Progenitor cell of endocrine pancreas (in vitro differentiated cells): ENCODE data around the gene NDUFAF2. TPM values are rescaled to one million over a fixed set of nuclear protein-coding genes. Genes with fewer than 3 reads are reported as not detected.
"Not testable (repeated sequence)": the region's sequence is repeated elsewhere in the genome, so short reads cannot be mapped to it uniquely, and the experiment has no call there.

Experiments used
- DNase-seq: peaks from one replicate; pipeline ENCODE4 v3.0.0; 2021; ENCODE audit warnings: low spot score; ENCODE audit not compliant: unreplicated experiment
- H3K27ac Mint-ChIP-seq: 2 replicates; pipeline ENCODE4 v1.8.0; 2021; ENCODE audit warnings: mild to moderate bottlenecking, moderate library complexity, mixed read lengths
- H3K27me3 Mint-ChIP-seq: 2 replicates; pipeline ENCODE4 v1.8.0; 2021; ENCODE audit warnings: mixed read lengths
- H3K36me3 Mint-ChIP-seq: 2 replicates; pipeline ENCODE4 v1.8.0; 2022; ENCODE audit warnings: mixed read lengths; ENCODE audit not compliant: insufficient read depth
- H3K4me1 Mint-ChIP-seq: 2 replicates; pipeline ENCODE4 v1.8.0; 2021; ENCODE audit warnings: low read depth, mixed read lengths
- H3K4me3 Mint-ChIP-seq: 2 replicates; pipeline ENCODE4 v1.8.0; 2021; ENCODE audit warnings: low read depth, mild to moderate bottlenecking, moderate library complexity, mixed read lengths
- H3K9me3 Mint-ChIP-seq: 2 replicates; pipeline ENCODE4 v1.8.0; 2021; ENCODE audit warnings: low read depth, mixed read lengths
- CTCF ChIP-seq: fragments of 200-600 bp; sonication (generic); IDR thresholded peaks from one replicate; pipeline ENCODE4 v1.5.0; 2021; ENCODE audit warnings: antibody characterized with exemption, mild to moderate bottlenecking; ENCODE audit not compliant: unreplicated experiment
- total RNA-seq: library from RNA; stranded (reverse); gene quantifications from 2 replicates; pipeline ENCODE4 v1.2.1, GENCODE V29; 2021

Gene NDUFAF2
- total RNA-seq, 1 donor from 2014 or later: 21.2 TPM

DNA sequence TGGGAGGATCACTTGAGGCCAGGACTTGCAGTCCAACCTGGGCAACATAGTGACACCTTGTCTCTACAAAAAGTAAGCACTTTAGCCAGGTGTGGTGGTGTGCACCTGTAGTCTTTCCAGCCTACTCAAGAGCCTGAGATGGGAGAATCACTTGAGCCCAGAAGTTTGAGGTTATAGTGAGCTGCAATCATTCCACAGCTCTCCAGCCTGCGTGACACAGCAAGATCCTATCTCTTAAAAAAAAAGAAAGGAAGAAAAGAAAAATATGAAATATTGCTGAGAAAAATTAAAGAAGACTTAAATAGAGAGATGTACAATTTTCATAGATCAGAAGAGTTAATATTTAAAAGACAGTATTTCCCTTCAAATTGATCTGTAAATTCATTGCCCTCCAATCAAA, 140.9 kb downstream of the NDUFAF2 start:
- Mint-ChIP-seq H3K27ac (no peak overlapping the region), H3K4me3 (no peak overlapping the region), H3K27me3 (no peaks in the 10 kb centered on the region), H3K4me1 (no peaks in the 10 kb centered on the region), H3K9me3 (peaks cover 8% of the 10 kb centered on the region), H3K36me3 (peaks cover 3% of the 10 kb centered on the region)
- no peak for TF ChIP-seq CTCF
- no peak for DNase-seq

DNA sequence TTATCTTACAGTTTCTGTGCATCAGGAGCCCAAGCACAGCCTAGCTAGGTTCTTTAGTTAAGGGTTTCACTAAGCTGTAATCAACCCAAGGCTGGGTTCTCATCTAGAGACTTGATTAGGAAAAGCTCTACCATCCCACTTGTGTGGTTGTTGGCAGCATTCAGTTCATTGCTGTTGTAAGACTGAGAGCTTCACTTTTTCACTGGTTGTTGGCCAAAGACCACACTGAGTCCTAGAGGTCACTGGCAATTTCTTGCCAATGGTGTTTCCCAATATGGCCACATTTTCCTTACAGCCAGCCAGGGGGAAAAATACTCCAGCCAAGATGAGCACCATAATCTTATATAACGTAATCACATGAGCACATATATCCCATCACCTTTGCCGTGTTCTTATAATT, 142.9 kb downstream of the NDUFAF2 start:
- H3K9me3 Mint-ChIP-seq: peaks cover 17% of the 10 kb centered on the region
- H3K36me3 Mint-ChIP-seq: peaks cover 7% of the 10 kb centered on the region
- H3K4me1 Mint-ChIP-seq: no peaks in the 10 kb centered on the region
- no peak for TF ChIP-seq CTCF
- DNase-seq: no peak
- H3K4me3 Mint-ChIP-seq: no peak overlapping the region
- H3K27ac Mint-ChIP-seq: no peak overlapping the region
- H3K27me3 Mint-ChIP-seq: no peaks in the 10 kb centered on the region

DNA sequence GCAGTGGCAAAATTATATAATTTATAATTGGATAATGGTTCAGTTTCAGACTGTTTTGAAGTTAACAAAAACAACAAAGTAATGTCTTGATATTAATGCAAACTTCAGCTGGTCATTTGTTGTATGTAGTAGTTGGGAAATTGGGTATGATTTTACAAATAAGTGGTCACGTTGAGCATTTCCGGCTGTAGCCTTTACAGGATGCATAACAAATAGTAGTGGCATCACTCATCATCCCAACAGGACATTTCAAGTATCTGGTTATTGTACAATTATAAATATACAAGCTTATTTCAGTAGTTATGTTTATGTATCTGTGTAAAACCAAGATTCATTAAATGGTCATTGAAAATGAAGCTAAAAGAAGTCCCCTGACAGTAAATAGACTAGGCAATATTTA, 144.3 kb downstream of the NDUFAF2 start:
- H3K4me1 Mint-ChIP-seq: no peaks in the 10 kb centered on the region
- H3K27me3 Mint-ChIP-seq: no peaks in the 10 kb centered on the region
- peaks cover 11% of the 10 kb centered on the region for H3K9me3 Mint-ChIP-seq
- no peak overlapping the region for H3K27ac Mint-ChIP-seq
- peaks cover 5% of the 10 kb centered on the region for H3K36me3 Mint-ChIP-seq
- no peak for TF ChIP-seq CTCF
- no peak overlapping the region for H3K4me3 Mint-ChIP-seq
- no peak for DNase-seq

DNA sequence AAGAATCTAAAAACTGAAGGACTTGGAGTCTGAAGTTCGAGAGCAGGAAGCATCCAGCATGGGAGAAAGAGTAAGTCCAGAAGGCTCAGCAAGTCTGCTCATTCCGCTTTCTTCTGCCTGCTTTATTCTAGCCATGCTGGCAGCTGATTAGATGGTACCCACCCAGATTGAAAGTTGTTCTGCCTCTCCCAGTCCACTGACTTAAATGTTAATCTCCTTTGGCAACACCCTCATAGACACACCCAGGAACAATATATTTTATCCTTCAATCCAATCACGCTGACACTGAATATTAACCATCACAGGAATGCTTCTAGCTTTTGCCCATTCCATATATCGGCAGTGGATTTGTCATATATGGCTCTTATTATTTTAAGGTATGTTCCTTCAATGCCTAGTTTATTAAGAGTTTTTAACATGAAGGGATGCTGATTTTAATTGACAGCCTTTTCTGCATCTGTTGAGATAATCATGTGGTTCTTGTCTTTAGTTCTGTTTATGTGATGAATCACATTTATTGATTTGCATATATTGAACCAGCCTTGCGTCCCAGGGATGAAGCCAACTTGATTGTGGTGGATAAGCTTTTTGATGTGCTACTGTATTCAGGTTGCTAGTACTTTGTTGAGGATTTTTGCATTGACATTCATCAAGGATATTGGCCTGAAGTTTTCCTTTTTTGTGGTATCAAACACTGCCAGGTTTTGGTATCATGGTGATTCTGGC, 148.2 kb downstream of the NDUFAF2 start:
- H3K4me1 Mint-ChIP-seq, H3K9me3 Mint-ChIP-seq, DNase-seq, H3K36me3 Mint-ChIP-seq, H3K27ac Mint-ChIP-seq, H3K4me3 Mint-ChIP-seq, H3K27me3 Mint-ChIP-seq: not testable (repeated sequence)

GRCh38 chr5:61097465-61097864, 152.5 kb downstream of the NDUFAF2 start:
- Mint-ChIP-seq H3K4me3 (no peak overlapping the region), H3K36me3 (peaks cover 12% of the 10 kb centered on the region), H3K4me1 (no peaks in the 10 kb centered on the region), H3K27ac (no peak overlapping the region), H3K27me3 (no peaks in the 10 kb centered on the region), H3K9me3 (peaks cover 12% of the 10 kb centered on the region)
- DNase-seq: no peak
- no peak for TF ChIP-seq CTCF
